Dermis blood vessel endothelial cell (primary cell): Measurements from ENCODE around the gene RCSD1. TPM values are rescaled to one million over a fixed set of nuclear protein-coding genes. Genes with fewer than 3 reads are reported as not detected.
A peak's percentile ranks its signal among the peaks of the same experiment; 100 is the strongest.
"Not testable (repeated sequence)": the region's sequence is repeated elsewhere in the genome, so short reads cannot be mapped to it uniquely, and the experiment has no call there.

Experiments
- DNase-seq: peaks from one replicate; pipeline ENCODE4 v3.0.0; 2010
- total RNA-seq: library from RNA; depleted of rRNA; stranded (reverse); fragments of >200 nt; gene quantifications from 2 replicates; pipeline ENCODE4 v1.2.3, GENCODE V29; 2014

Gene RCSD1
- 49.2 and 55.7 TPM in 2 replicates for total RNA-seq

- DNase-seq = peak; percentile 22
Measured at GRCh38 chr1:167629681-167630567, at the start of gene RCSD1. RCSD1 (plus strand) TSS chr1:167630232; CDS start chr1:167630424, 192 bp downstream.

GRCh38 chr1:167582064-167582463, 48.0 kb upstream of the RCSD1 start:
- DNase-seq = no peak

- DNase-seq = no peak
Measured at GRCh38 chr1:167582722-167583121, 47.3 kb upstream of the RCSD1 start.

GRCh38 chr1:167584581-167584980, 45.5 kb upstream of the RCSD1 start:
- DNase-seq = no peak

- DNase-seq = no peak
Measured at GRCh38 chr1:167587342-167587741, 42.7 kb upstream of the RCSD1 start.

GRCh38 chr1:167587872-167588271, 42.2 kb upstream of the RCSD1 start:
- no peak for DNase-seq

- no peak for DNase-seq
Measured at GRCh38 chr1:167588361-167588760, 41.7 kb upstream of the RCSD1 start.

- DNase-seq = no peak
Measured at GRCh38 chr1:167592475-167592874, 37.6 kb upstream of the RCSD1 start.

GRCh38 chr1:167593860-167594259, 36.2 kb upstream of the RCSD1 start:
- no peak for DNase-seq

- no peak for DNase-seq
Measured at GRCh38 chr1:167594822-167595221, 35.2 kb upstream of the RCSD1 start.

- peak; percentile 60 for DNase-seq
Measured at GRCh38 chr1:167599957-167600581, 30.0 kb upstream of the RCSD1 start.

- DNase-seq = peak; percentile 52
Measured at GRCh38 chr1:167601442-167602383, 28.3 kb upstream of the RCSD1 start.

GRCh38 chr1:167602840-167603239, 27.2 kb upstream of the RCSD1 start:
- no peak for DNase-seq

GRCh38 chr1:167605576-167605975, 24.5 kb upstream of the RCSD1 start:
- DNase-seq = no peak

- no peak for DNase-seq
Measured at GRCh38 chr1:167611983-167612382, 18.0 kb upstream of the RCSD1 start.

GRCh38 chr1:167612587-167613385, 17.2 kb upstream of the RCSD1 start:
- no peak for DNase-seq

GRCh38 chr1:167613984-167614383, 16.0 kb upstream of the RCSD1 start:
- not testable (repeated sequence) for DNase-seq

GRCh38 chr1:167614851-167615250, 15.2 kb upstream of the RCSD1 start:
- DNase-seq = no peak

- DNase-seq = no peak
Measured at GRCh38 chr1:167616521-167616920, 13.5 kb upstream of the RCSD1 start.

- DNase-seq = peak; percentile 69
Measured at GRCh38 chr1:167617153-167618147, 12.6 kb upstream of the RCSD1 start.

GRCh38 chr1:167618366-167618765, 11.7 kb upstream of the RCSD1 start:
- DNase-seq = no peak
